NT2/D1 (cell line): ENCODE data around the gene UBD.

Source experiments
- DNase-seq: peaks from one replicate; pipeline ENCODE4 v3.0.0-alpha.2; 2011; ENCODE audit warnings: low read depth, low spot score
- H3K27me3 ChIP-seq: 2 replicates; pipeline ENCODE4 v1.6.0; 2011; ENCODE audit warnings: mild to moderate bottlenecking; ENCODE audit not compliant: insufficient read length, insufficient read depth
- H3K36me3 ChIP-seq: 2 replicates; pipeline ENCODE4 v1.6.1; 2011; ENCODE audit warnings: mild to moderate bottlenecking, low read length, mixed read lengths; ENCODE audit not compliant: insufficient read depth, insufficient read length
- H3K4me1 ChIP-seq: 2 replicates; pipeline ENCODE4 v1.5.1; 2011; ENCODE audit not compliant: insufficient read depth, insufficient read length
- H3K4me3 ChIP-seq: 2 replicates; pipeline ENCODE4 v1.5.1; 2011; ENCODE audit warnings: low read depth; ENCODE audit not compliant: insufficient read length
- H3K9ac ChIP-seq: 2 replicates; pipeline ENCODE4 v1.6.0; 2011; ENCODE audit warnings: low read depth; ENCODE audit not compliant: insufficient read length
- H3K9me3 ChIP-seq: 2 replicates; pipeline ENCODE4 v1.5.1; 2011; ENCODE audit warnings: mild to moderate bottlenecking, low read length; ENCODE audit not compliant: insufficient read depth
- SUZ12 ChIP-seq: IDR thresholded peaks from 2 replicates; pipeline ENCODE4 v1.6.1; 2011; ENCODE audit not compliant: insufficient read length, insufficient read depth; ENCODE audit errors: extremely low read depth
- YY1 ChIP-seq: IDR thresholded peaks from 2 replicates; pipeline ENCODE4 v1.6.1; 2011; ENCODE audit not compliant: insufficient read length, insufficient read depth
- ZNF274 ChIP-seq: IDR thresholded peaks from 2 replicates; pipeline ENCODE4 v1.6.1; 2011; ENCODE audit warnings: mild to moderate bottlenecking, low read depth, low read length

Gene UBD

DNA sequence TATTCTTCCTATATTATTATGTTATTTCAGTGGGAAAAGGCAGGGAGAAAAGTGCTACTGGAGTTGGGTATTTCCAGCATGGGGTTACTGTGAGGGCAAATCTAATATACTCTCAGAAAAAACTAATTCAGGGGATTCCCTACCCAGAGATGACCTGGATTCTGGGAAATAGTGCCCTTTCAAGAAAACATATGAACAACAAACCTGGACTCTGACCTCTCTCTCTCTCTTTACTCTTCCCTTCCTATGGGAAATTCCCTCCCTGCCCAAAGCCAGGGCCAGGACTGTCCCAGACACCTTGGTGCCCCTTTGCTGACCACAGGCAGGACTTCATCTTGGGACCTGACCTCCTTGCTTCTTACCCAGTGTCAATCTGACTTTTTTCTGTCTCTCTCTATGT lies 1.6 kb upstream of the UBD start:
- H3K9me3 ChIP-seq = no peaks in the 10 kb centered on the region
- no peaks in the 10 kb centered on the region for H3K36me3 ChIP-seq
- peaks cover 8% of the 10 kb centered on the region for H3K27me3 ChIP-seq
- TF ChIP-seq ZNF274 (no peak), YY1 (no peak), SUZ12 (no peak)
- DNase-seq = no peak
- no peaks in the 10 kb centered on the region for H3K4me1 ChIP-seq
- no peak overlapping the region for H3K9ac ChIP-seq
- no peak overlapping the region for H3K4me3 ChIP-seq

- TF ChIP-seq YY1 (no peak), SUZ12 (no peak), ZNF274 (no peak)
- Histone ChIP-seq H3K9ac (no peak overlapping the region), H3K9me3 (no peaks in the 10 kb centered on the region), H3K4me3 (no peak overlapping the region), H3K27me3 (peaks cover 34% of the 10 kb centered on the region), H3K4me1 (no peaks in the 10 kb centered on the region), H3K36me3 (no peaks in the 10 kb centered on the region)
- DNase-seq = no peak
These were observed 973 bp downstream of the UBD start for GRCh38 chr6:29558439-29559079.

DNA sequence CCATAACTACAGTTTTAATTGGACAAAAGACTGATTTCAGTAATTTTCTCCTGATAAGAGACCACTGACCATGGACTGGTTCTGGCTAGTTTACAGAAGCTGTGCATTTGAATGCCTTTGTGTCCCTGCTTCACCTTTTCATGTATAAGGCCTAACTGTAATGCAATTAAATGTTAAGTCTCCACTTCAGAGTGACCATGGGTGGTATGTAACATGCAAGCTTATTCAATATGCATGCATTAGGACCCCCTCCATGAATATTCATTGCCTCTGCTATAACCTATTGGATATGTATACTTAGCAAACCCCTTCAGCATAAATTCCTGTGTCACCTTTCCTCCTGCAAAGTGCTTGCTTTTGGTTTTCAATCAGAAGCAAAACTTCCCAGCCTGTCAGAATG lies 2.2 kb downstream of the UBD start:
- Histone ChIP-seq H3K27me3 (peaks cover 46% of the 10 kb centered on the region), H3K9ac (no peak overlapping the region), H3K36me3 (no peaks in the 10 kb centered on the region), H3K9me3 (no peaks in the 10 kb centered on the region), H3K4me1 (no peaks in the 10 kb centered on the region), H3K4me3 (no peak overlapping the region)
- TF ChIP-seq ZNF274 (no peak), SUZ12 (no peak), YY1 (no peak)
- peak; percentile 25 for DNase-seq

DNA sequence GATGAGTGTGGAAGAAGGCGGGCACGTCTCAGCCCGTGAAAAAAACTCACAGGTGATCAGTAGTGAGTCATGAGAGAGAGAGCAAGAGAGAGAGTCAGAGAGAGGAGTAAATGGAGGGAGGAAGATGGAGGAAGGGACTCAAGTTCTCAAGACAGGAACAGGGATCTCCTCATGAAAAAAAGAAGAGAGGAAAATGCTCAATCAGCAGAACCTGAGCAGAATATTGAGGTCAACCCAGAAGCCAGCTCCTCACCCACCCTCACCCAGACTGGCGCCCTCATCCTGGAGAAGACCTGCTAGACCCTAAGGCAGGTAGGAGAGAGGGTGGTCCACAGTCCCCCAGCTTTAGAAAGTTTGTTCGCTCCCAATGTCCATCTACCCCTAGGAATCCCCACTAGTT lies 4.8 kb downstream of the UBD start:
- Histone ChIP-seq H3K36me3 (no peaks in the 10 kb centered on the region), H3K27me3 (peaks cover 62% of the 10 kb centered on the region), H3K4me3 (no peak overlapping the region), H3K9ac (no peak overlapping the region), H3K4me1 (no peaks in the 10 kb centered on the region), H3K9me3 (no peaks in the 10 kb centered on the region)
- DNase-seq = no peak
- TF ChIP-seq YY1 (no peak), SUZ12 (no peak), ZNF274 (no peak)

DNA sequence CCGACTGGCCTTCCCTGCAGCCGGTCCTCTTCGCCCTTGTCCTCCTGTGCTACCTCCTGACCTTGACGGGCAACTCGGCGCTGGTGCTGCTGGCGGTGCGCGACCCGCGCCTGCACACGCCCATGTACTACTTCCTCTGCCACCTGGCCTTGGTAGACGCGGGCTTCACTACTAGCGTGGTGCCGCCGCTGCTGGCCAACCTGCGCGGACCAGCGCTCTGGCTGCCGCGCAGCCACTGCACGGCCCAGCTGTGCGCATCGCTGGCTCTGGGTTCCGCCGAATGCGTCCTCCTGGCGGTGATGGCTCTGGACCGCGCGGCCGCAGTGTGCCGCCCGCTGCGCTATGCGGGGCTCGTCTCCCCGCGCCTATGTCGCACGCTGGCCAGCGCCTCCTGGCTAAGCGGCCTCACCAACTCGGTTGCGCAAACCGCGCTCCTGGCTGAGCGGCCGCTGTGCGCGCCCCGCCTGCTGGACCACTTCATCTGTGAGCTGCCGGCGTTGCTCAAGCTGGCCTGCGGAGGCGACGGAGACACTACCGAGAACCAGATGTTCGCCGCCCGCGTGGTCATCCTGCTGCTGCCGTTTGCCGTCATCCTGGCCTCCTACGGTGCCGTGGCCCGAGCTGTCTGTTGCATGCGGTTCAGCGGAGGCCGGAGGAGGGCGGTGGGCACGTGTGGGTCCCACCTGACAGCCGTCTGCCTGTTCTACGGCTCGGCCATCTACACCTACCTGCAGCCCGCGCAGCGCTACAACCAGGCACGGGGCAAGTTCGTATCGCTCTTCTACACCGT lies 6.1 kb downstream of the UBD start:
- peak overlapping the region; percentile 42 for H3K4me3 ChIP-seq
- no peaks in the 10 kb centered on the region for H3K4me1 ChIP-seq
- no peaks in the 10 kb centered on the region for H3K36me3 ChIP-seq
- H3K27me3 ChIP-seq = peaks cover 62% of the 10 kb centered on the region
- no peaks in the 10 kb centered on the region for H3K9me3 ChIP-seq
- peak overlapping the region; percentile 34 for H3K9ac ChIP-seq
- TF ChIP-seq SUZ12 (no peak), ZNF274 (no peak), YY1 (no peak)
- DNase-seq = peak; percentile 36

DNA sequence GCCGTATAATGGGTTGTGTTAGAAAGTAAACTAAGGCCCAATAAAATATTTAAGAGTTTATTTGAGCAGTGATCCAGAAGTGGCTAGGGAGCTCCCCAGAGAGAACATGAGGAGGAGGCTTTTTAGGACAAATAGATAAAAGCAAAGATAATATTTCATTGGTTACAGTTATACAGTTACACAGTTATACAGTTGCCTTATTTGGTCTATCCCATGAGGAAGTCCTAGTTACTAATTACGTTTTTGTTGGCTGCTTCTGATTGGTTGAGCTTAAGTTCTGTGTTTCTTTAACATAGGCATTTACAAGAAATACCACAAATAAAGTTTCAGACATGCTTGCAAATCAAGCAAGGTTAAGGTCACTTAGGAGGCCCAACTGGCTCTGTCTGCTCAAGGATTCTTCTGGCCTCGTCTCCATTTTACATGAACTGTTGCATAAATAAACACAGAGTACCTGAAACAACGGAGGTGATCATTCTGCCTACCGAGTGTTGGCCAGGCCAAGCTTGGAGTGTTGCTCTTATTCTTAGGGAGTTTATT lies 7.0 kb downstream of the UBD start:
- Histone ChIP-seq H3K36me3 (no peaks in the 10 kb centered on the region), H3K27me3 (peaks cover 62% of the 10 kb centered on the region), H3K9ac (no peak overlapping the region), H3K4me3 (no peak overlapping the region), H3K4me1 (no peaks in the 10 kb centered on the region), H3K9me3 (no peaks in the 10 kb centered on the region)
- DNase-seq = no peak
- TF ChIP-seq SUZ12 (no peak), YY1 (no peak), ZNF274 (no peak)

DNA sequence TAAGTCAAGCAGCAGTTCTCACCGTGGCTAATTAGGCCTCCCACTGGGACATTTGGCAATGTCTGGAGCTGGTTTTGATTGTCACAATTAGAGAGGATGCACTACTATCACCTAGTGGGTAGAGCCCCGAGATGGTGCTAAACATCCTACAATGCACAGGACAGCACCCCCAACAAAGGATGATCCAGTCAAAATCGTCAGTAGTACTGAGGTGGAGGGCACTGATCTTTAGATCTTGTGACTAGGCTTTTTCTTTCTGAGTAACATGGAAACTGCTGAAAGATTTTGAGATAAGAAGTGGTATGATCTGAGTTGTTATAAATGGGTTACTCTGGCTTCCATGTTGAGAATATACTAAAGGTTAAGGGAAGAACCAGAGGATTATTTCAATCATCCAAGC lies 12.0 kb downstream of the UBD start:
- no peak for TF ChIP-seq YY1
- TF ChIP-seq ZNF274 = no peak
- no peak for TF ChIP-seq SUZ12

More for the DNA sequence above, 12.0 kb downstream of the UBD start:
- no peak overlapping the region for H3K4me3 ChIP-seq
- no peaks in the 10 kb centered on the region for H3K9me3 ChIP-seq
- no peak overlapping the region for H3K9ac ChIP-seq
- H3K27me3 ChIP-seq = peaks cover 18% of the 10 kb centered on the region
- DNase-seq = no peak
- no peaks in the 10 kb centered on the region for H3K36me3 ChIP-seq
- H3K4me1 ChIP-seq = no peaks in the 10 kb centered on the region
